ENCODE data around the gene CACNA1C. TPM values are rescaled to one million over a fixed set of nuclear protein-coding genes. Genes with fewer than 3 reads are reported as not detected.

The CACNA1C gene
- total RNA-seq, 4 donors from 2014 or later: 44.1 to 104 (median 49.4) TPM

DNA sequence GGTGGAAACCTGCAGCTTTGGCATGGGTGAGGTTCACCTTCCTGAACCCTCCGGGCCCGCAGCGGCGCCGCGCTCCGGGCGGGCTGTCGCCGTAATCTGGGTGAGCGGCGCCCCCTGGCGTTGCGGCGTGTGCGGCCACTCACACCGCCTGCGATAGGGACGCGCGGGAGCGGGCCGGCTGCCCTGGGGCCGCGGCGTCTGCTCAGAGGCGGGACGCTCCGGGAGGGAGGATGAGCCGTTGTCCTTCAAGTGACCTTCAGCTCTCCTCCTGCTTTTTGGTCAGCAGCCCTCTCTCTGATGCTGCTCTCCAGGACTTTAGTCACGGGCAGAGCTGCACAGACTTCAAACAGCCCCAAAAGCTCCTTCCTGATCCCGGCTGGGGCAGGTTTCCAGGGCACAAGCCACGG, 530.3 kb downstream of the CACNA1C start:
- H3K9me3 ChIP-seq: no peaks in the 10 kb centered on the region
- H3K27ac ChIP-seq (replicated peaks in 1 of 4): peak overlapping the region in 2 of 4 donors; percentile 53 to 64
- H3K4me3 ChIP-seq: peak overlapping the region; percentile 15 to 46 (median 22)
- WGBS: 0% methylated on average over 1 of the region's 33 CpGs
- H3K27me3 ChIP-seq: no peaks in the 10 kb centered on the region
- TF ChIP-seq, protein P1, sequence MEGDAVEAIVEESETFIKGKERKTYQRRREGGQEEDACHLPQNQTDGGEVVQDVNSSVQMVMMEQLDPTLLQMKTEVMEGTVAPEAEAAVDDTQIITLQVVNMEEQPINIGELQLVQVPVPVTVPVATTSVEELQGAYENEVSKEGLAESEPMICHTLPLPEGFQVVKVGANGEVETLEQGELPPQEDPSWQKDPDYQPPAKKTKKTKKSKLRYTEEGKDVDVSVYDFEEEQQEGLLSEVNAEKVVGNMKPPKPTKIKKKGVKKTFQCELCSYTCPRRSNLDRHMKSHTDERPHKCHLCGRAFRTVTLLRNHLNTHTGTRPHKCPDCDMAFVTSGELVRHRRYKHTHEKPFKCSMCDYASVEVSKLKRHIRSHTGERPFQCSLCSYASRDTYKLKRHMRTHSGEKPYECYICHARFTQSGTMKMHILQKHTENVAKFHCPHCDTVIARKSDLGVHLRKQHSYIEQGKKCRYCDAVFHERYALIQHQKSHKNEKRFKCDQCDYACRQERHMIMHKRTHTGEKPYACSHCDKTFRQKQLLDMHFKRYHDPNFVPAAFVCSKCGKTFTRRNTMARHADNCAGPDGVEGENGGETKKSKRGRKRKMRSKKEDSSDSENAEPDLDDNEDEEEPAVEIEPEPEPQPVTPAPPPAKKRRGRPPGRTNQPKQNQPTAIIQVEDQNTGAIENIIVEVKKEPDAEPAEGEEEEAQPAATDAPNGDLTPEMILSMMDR (IDR thresholded peaks at IDR 0.05): peak; percentile 89 to 96 (median 90)
- TF ChIP-seq POLR2AphosphoS5 (IDR thresholded peaks at IDR 0.05): peak in 1 of 2 donors; percentile 48
- no peak for TF ChIP-seq EP300 (IDR thresholded peaks at IDR 0.05)
- TF ChIP-seq POLR2A (IDR thresholded peaks at IDR 0.05; ENCODE audit: low read depth): no peak
- peaks cover 6 to 29% (median 24%) of the 10 kb centered on the region in 4 donors for H3K4me1 ChIP-seq
- no peak for DNase-seq (ENCODE audit: extremely low spot score)
- peaks cover 4 to 57% (median 50%) of the 10 kb centered on the region in 4 donors for H3K36me3 ChIP-seq
- intact Hi-C loops (cut with DNase I): loop anchor here (5.0 to 10.0 kb wide), 4 partner anchors 288 to 786 kb away; partner anchors contain the start of gene CACNA1C

DNA sequence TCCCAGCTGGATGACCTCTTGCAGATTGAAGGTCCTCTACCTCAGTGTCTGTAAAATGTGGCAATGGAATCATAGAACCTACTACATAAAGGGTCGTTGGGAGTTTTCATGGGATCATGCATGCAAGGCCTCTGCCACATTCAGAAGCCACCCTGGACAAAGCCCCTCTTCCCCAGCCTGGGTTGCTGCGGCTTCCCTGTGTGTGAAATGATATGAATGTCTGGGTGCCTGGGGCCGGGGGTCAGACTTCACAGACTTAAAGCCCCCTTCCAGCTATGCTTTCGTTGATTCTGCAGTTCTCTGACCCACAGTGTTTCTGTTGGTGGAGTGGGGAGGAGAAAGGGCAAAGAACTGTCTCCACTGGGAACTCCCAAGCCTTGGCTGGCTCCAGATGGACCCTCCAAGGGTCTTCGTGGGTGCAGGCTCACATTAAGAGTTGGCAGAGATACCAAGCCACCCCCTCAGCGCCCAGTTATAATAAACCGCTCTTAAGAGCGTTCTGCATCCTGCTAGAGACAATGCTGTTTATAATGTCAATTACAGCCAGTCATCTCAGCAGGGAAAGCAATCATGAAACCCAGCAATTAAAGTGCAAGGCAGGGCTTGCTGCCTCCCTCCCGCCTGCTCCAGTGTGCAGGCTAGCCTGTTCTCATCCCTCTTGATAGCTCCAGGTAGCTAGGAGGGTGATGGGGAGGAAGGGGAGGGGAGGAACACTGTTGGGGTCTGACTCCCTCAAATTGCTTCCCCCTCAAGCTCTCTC, 531.0 kb downstream of the CACNA1C start:
- Histone ChIP-seq H3K4me1 (peaks cover 6 to 29% (median 24%) of the 10 kb centered on the region in 4 donors), H3K27me3 (no peaks in the 10 kb centered on the region), H3K4me3 (no peak overlapping the region), H3K9me3 (no peaks in the 10 kb centered on the region), H3K27ac (replicated peaks in 1 of 4) (peak overlapping the region in 2 of 4 donors; percentile 53 to 64), H3K36me3 (peaks cover 10 to 64% (median 51%) of the 10 kb centered on the region in 4 donors)
- WGBS: 81% methylated on average over 9 of the region's 9 CpGs
- no peak for DNase-seq (ENCODE audit: extremely low spot score)
- intact Hi-C loops (cut with DNase I): loop anchor here (5.0 to 10.0 kb wide), 4 partner anchors 289 to 787 kb away; partner anchors contain the start of gene CACNA1C
- TF ChIP-seq EP300 (IDR thresholded peaks at IDR 0.05) (no peak), POLR2AphosphoS5 (IDR thresholded peaks at IDR 0.05) (no peak), POLR2A (IDR thresholded peaks at IDR 0.05; ENCODE audit: low read depth) (no peak)
- TF ChIP-seq, protein P1 (IDR thresholded peaks at IDR 0.05): no peak

DNA sequence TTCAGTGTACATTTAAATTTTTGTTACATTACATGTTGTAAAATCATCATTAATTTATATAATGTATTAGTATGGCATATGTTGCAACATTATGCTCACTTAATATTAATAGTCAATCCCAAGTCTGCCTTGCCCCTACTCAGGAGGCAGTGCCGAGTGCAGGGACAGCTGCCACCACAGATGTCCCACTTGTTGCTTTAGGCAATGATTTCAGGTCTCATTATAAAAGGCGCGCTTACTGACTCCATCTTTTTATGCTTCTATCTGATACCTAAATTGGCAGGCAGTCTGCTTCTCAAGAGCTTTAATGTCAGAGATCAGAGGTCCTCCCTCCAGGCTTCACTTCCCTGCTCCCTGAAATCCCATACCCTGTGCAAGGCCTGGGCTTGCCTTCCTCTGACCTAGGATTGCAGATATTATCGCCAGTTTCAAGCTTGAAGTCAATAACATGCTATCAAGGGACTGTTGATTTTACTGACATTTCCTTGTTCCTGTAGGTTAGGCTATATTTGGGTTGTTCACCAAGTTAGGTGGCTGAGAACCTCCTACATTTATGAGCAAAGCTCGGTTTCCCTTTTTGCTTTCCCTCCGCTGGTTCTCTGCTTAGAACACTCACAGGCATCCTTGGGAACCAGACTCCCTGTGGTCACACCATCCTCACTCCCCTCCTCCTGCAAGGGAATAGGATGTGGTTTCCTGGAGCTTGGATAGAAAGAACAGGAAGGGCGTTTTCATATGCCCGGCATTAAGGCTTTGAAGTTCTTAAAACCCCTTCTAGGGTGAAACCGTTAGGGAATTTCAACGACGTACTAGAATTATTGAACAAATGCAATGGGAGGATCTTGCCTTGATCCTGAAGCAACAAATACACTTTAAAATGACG, 533.6 kb downstream of the CACNA1C start:
- 70% methylated on average over 12 of the region's 12 CpGs for WGBS
- TF ChIP-seq POLR2AphosphoS5 (IDR thresholded peaks at IDR 0.05) (no peak), POLR2A (IDR thresholded peaks at IDR 0.05; ENCODE audit: low read depth) (no peak), EP300 (IDR thresholded peaks at IDR 0.05) (no peak)
- TF ChIP-seq, protein P1 (IDR thresholded peaks at IDR 0.05): no peak
- Histone ChIP-seq H3K4me1 (peaks cover 6 to 18% (median 17%) of the 10 kb centered on the region in 4 donors), H3K27ac (replicated peaks in 1 of 4) (no peak overlapping the region), H3K27me3 (no peaks in the 10 kb centered on the region), H3K36me3 (peaks cover 15 to 76% (median 68%) of the 10 kb centered on the region in 4 donors), H3K9me3 (no peaks in the 10 kb centered on the region), H3K4me3 (no peak overlapping the region)
- intact Hi-C loops (cut with DNase I): loop anchor here (10.0 kb wide), 1 partner anchor 292 kb away; no protein-coding TSS in a partner anchor
- no peak for DNase-seq (ENCODE audit: extremely low spot score)

DNA sequence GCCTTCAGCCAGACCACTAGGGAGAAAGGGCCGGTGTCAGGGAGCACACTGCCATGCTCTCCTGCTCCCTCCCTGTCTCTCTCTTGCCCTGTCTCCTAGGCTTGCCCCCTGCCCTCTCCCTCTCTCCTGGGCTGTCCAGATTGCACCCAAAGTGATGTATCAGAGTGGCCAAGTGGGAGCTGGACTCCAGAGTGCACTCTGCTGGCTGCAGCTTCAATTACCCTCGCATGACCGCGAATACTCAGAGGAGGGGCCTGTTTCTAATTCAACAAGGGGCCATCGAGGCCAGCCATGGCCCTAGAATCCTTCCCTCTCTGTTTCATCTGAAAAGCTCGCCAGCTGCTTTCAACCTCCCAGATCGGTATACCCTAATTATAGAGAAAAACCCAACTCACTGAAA, 535.6 kb downstream of the CACNA1C start:
- DNase-seq (ENCODE audit: extremely low spot score): no peak
- intact Hi-C loops (cut with DNase I): loop anchor here (10.0 kb wide), 1 partner anchor 294 kb away; no protein-coding TSS in a partner anchor
- H3K9me3 ChIP-seq: no peaks in the 10 kb centered on the region
- H3K36me3 ChIP-seq: peaks cover 32 to 95% (median 83%) of the 10 kb centered on the region in 4 donors
- H3K27ac ChIP-seq (replicated peaks in 1 of 4): no peak overlapping the region
- TF ChIP-seq, protein P1 (IDR thresholded peaks at IDR 0.05): no peak
- TF ChIP-seq POLR2A (IDR thresholded peaks at IDR 0.05; ENCODE audit: low read depth) (no peak), POLR2AphosphoS5 (IDR thresholded peaks at IDR 0.05) (no peak), EP300 (IDR thresholded peaks at IDR 0.05) (no peak)
- peaks cover 0 to 6% (median 3%) of the 10 kb centered on the region in 4 donors for H3K4me1 ChIP-seq
- H3K27me3 ChIP-seq: no peaks in the 10 kb centered on the region
- WGBS: 93% methylated on average over 7 of the region's 7 CpGs
- no peak overlapping the region for H3K4me3 ChIP-seq
